PC-9 (cell line): ENCODE measurements around the gene COL25A1.

Experiments
- EZH2 ChIP-seq: fragments of 200-600 bp; sonication (generic); IDR thresholded peaks from 2 replicates; pipeline ENCODE4 v1.8.0; 2017; ENCODE audit warnings: antibody characterized with exemption, low read depth
- TF ChIP-seq, protein P1 (sequence below): fragments of 200-600 bp; sonication (generic); conservative IDR thresholded peaks from 2 replicates; pipeline ENCODE4 v1.6.1; 2017; ENCODE audit warnings: mixed run types, antibody characterized with exemption, mild to moderate bottlenecking, moderate library complexity

- TF ChIP-seq, protein P1, sequence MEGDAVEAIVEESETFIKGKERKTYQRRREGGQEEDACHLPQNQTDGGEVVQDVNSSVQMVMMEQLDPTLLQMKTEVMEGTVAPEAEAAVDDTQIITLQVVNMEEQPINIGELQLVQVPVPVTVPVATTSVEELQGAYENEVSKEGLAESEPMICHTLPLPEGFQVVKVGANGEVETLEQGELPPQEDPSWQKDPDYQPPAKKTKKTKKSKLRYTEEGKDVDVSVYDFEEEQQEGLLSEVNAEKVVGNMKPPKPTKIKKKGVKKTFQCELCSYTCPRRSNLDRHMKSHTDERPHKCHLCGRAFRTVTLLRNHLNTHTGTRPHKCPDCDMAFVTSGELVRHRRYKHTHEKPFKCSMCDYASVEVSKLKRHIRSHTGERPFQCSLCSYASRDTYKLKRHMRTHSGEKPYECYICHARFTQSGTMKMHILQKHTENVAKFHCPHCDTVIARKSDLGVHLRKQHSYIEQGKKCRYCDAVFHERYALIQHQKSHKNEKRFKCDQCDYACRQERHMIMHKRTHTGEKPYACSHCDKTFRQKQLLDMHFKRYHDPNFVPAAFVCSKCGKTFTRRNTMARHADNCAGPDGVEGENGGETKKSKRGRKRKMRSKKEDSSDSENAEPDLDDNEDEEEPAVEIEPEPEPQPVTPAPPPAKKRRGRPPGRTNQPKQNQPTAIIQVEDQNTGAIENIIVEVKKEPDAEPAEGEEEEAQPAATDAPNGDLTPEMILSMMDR: no peak
- no peak for TF ChIP-seq EZH2
Observed at GRCh38 chr4:108953941-108954340, 348.5 kb downstream of the COL25A1 start.
